Measurements from ENCODE around the gene KIF6.

Gene KIF6

GRCh38 chr6:39560915-39561314 is 164.3 kb downstream of the KIF6 start:
- H3K9me3 ChIP-seq (ENCODE audit: control insufficient read depth, low read length), result no peaks in the 10 kb centered on the region
- H3K36me3 ChIP-seq (ENCODE audit: control insufficient read depth, insufficient read depth, low read length), result no peaks in the 10 kb centered on the region
- H3K9ac ChIP-seq, result no peak overlapping the region
- H2AFZ ChIP-seq, result no peak overlapping the region
- no peaks in the 10 kb centered on the region for H3K27me3 ChIP-seq (ENCODE audit: control insufficient read depth, insufficient read depth, low read length)
- H3K4me2 ChIP-seq (ENCODE audit: low read length), result no peak overlapping the region
- no peaks in the 10 kb centered on the region for H3K79me2 ChIP-seq
- no peaks in the 10 kb centered on the region for H3K4me1 ChIP-seq
- no peak overlapping the region for H3K27ac ChIP-seq
- no peak overlapping the region for H3K4me3 ChIP-seq (ENCODE audit: low read depth, low read length)
- no peak for TF ChIP-seq CTCF (IDR thresholded peaks at IDR 0.05)

GRCh38 chr6:39558591-39559190 is 166.5 kb downstream of the KIF6 start:
- H3K79me2 ChIP-seq, result no peaks in the 10 kb centered on the region
- no peaks in the 10 kb centered on the region for H3K4me1 ChIP-seq
- no peak overlapping the region for H3K4me2 ChIP-seq (ENCODE audit: low read length)
- H3K4me3 ChIP-seq (ENCODE audit: low read depth, low read length), result no peak overlapping the region
- no peak overlapping the region for H3K9ac ChIP-seq
- H3K9me3 ChIP-seq (ENCODE audit: control insufficient read depth, low read length), result no peaks in the 10 kb centered on the region
- no peak overlapping the region for H3K27ac ChIP-seq
- H3K27me3 ChIP-seq (ENCODE audit: control insufficient read depth, insufficient read depth, low read length), result no peaks in the 10 kb centered on the region
- no peak overlapping the region for H2AFZ ChIP-seq
- no peaks in the 10 kb centered on the region for H3K36me3 ChIP-seq (ENCODE audit: control insufficient read depth, insufficient read depth, low read length)
- no peak for TF ChIP-seq CTCF (IDR thresholded peaks at IDR 0.05)

GRCh38 chr6:39558079-39558478 is 167.1 kb downstream of the KIF6 start:
- Histone ChIP-seq H3K4me1 (no peaks in the 10 kb centered on the region), H3K27me3 (ENCODE audit: control insufficient read depth, insufficient read depth, low read length) (no peaks in the 10 kb centered on the region), H3K9ac (no peak overlapping the region), H3K4me3 (ENCODE audit: low read depth, low read length) (no peak overlapping the region), H3K27ac (no peak overlapping the region), H3K9me3 (ENCODE audit: control insufficient read depth, low read length) (no peaks in the 10 kb centered on the region), H2AFZ (no peak overlapping the region), H3K79me2 (no peaks in the 10 kb centered on the region), H3K4me2 (ENCODE audit: low read length) (no peak overlapping the region), H3K36me3 (ENCODE audit: control insufficient read depth, insufficient read depth, low read length) (no peaks in the 10 kb centered on the region)
- TF ChIP-seq CTCF (IDR thresholded peaks at IDR 0.05), result no peak

GRCh38 chr6:39555136-39555535 is 170.1 kb downstream of the KIF6 start:
- Histone ChIP-seq H3K4me1 (no peaks in the 10 kb centered on the region), H3K36me3 (ENCODE audit: control insufficient read depth, insufficient read depth, low read length) (no peaks in the 10 kb centered on the region), H2AFZ (no peak overlapping the region), H3K27ac (no peak overlapping the region), H3K27me3 (ENCODE audit: control insufficient read depth, insufficient read depth, low read length) (no peaks in the 10 kb centered on the region), H3K4me3 (ENCODE audit: low read depth, low read length) (no peak overlapping the region), H3K79me2 (no peaks in the 10 kb centered on the region), H3K9me3 (ENCODE audit: control insufficient read depth, low read length) (no peaks in the 10 kb centered on the region), H3K9ac (no peak overlapping the region), H3K4me2 (ENCODE audit: low read length) (no peak overlapping the region)
- no peak for TF ChIP-seq CTCF (IDR thresholded peaks at IDR 0.05)
